A204.1 (cell line): ENCODE results near the gene NCAPD2.
"Not testable (repeated sequence)": the region's sequence is repeated elsewhere in the genome, so short reads cannot be mapped to it uniquely, and the experiment has no call there.

ENCODE experiments used
- FAIRE-seq: peaks from 2 replicates; lab custom pipeline; 2012; peaks lifted over from hg19 to GRCh38; lab: Jason Lieb, UNC

The NCAPD2 gene

GRCh38 chr12:6465467-6466183 is 28.3 kb upstream of the NCAPD2 start:
- no peak for FAIRE-seq

- FAIRE-seq, result no peak
Measured at GRCh38 chr12:6466184-6466573, 27.7 kb upstream of the NCAPD2 start.

- not testable (repeated sequence) for FAIRE-seq
Measured at GRCh38 chr12:6466751-6467150, 27.2 kb upstream of the NCAPD2 start.

GRCh38 chr12:6467571-6468282 is 26.2 kb upstream of the NCAPD2 start:
- FAIRE-seq, result not testable (repeated sequence)

- FAIRE-seq, result no peak
Measured at GRCh38 chr12:6468283-6468575, 25.7 kb upstream of the NCAPD2 start.

- no peak for FAIRE-seq
Measured at GRCh38 chr12:6469092-6469491, 24.8 kb upstream of the NCAPD2 start.

GRCh38 chr12:6469609-6470374 is 24.1 kb upstream of the NCAPD2 start:
- FAIRE-seq, result no peak

GRCh38 chr12:6470375-6471163 is 23.3 kb upstream of the NCAPD2 start, which contains the start of gene VAMP1:
Gene VAMP1, minus strand, starts transcription at chr12:6470677. Its CDS starts 146 bp downstream, at chr12:6470531.
- FAIRE-seq, result peak; percentile 95

- no peak for FAIRE-seq
Measured at GRCh38 chr12:6471989-6472360, 21.9 kb upstream of the NCAPD2 start.

- no peak for FAIRE-seq
Measured at GRCh38 chr12:6472491-6472890, 21.4 kb upstream of the NCAPD2 start.

GRCh38 chr12:6475233-6475975 is 18.5 kb upstream of the NCAPD2 start:
- FAIRE-seq, result not testable (repeated sequence)

- no peak for FAIRE-seq
Measured at GRCh38 chr12:6476489-6476888, 17.4 kb upstream of the NCAPD2 start.

GRCh38 chr12:6477601-6478377 is 16.1 kb upstream of the NCAPD2 start:
- not testable (repeated sequence) for FAIRE-seq

- no peak for FAIRE-seq
Measured at GRCh38 chr12:6478416-6478815, 15.5 kb upstream of the NCAPD2 start.

GRCh38 chr12:6488240-6488639 is 5.7 kb upstream of the NCAPD2 start:
- FAIRE-seq, result no peak

GRCh38 chr12:6489449-6489848 is 4.5 kb upstream of the NCAPD2 start:
- no peak for FAIRE-seq

- FAIRE-seq, result not testable (repeated sequence)
Measured at GRCh38 chr12:6490673-6491072, 3.2 kb upstream of the NCAPD2 start.

GRCh38 chr12:6492838-6493496 is 935 bp upstream of the NCAPD2 start, which contains the start of gene MRPL51:
Gene MRPL51, minus strand, starts transcription at chr12:6493262. Its CDS starts 126 bp downstream, at chr12:6493136.
- FAIRE-seq, result peak; percentile 80

- FAIRE-seq, result peak; percentile 43
Measured at GRCh38 chr12:6494258-6494743, 399 bp downstream of the NCAPD2 start.

- no peak for FAIRE-seq
Measured at GRCh38 chr12:6494968-6495367, 1.1 kb downstream of the NCAPD2 start.
